SU-DHL-6 (cell line): ENCODE results near the gene ZFAND3.

Experiments used
- CTCF ChIP-seq: fragments of 200-600 bp; sonication (generic); IDR thresholded peaks from one replicate; pipeline ENCODE4 v1.5.1; 2017; ENCODE audit warnings: antibody characterized with exemption, mild to moderate bottlenecking, low read length, moderate library complexity; ENCODE audit not compliant: insufficient read depth, poor library complexity, severe bottlenecking
- EZH2phosphoT487 ChIP-seq: fragments of 200-600 bp; sonication (generic), shearing (Covaris generic); conservative IDR thresholded peaks from 2 replicates; pipeline ENCODE4 v1.6.1; 2018; ENCODE audit warnings: mild to moderate bottlenecking, antibody characterized with exemption, low read length, moderate library complexity, mixed read lengths

- TF ChIP-seq CTCF (no peak), EZH2phosphoT487 (no peak)
Measured at GRCh38 chr6:37889486-37889885, 70.0 kb downstream of the ZFAND3 start.
